Parathyroid adenoma (tissue), 2 donors: ENCODE data around the gene MORC4.

Experiments used
- H2AFZ ChIP-seq: fragments of 300-600 bp; sonication (generic); one replicate; pipeline ENCODE4 v1.7.0; 2017; ENCODE audit warnings: antibody characterized with exemption, mild to moderate bottlenecking
- H3K27ac ChIP-seq: fragments of 300-600 bp; sonication (generic); one replicate; pipeline ENCODE4 v1.7.0; 2017
- H3K27me3 ChIP-seq: fragments of 300-600 bp; sonication (generic); one replicate; pipeline ENCODE4 v1.7.0; 2017; ENCODE audit warnings: low read length; ENCODE audit not compliant: control insufficient read depth, insufficient read depth
- H3K36me3 ChIP-seq: fragments of 300-600 bp; sonication (generic); one replicate; pipeline ENCODE4 v1.7.0; 2017; ENCODE audit warnings: low read length; ENCODE audit not compliant: control insufficient read depth, insufficient read depth
- H3K4me1 ChIP-seq: fragments of 300-600 bp; sonication (generic); one replicate; pipeline ENCODE4 v1.7.0; 2017; ENCODE audit warnings: control low read depth
- H3K4me2 ChIP-seq: fragments of 300-600 bp; sonication (generic); one replicate; pipeline ENCODE4 v1.7.0; 2017; ENCODE audit warnings: low read length
- H3K4me3 ChIP-seq: fragments of 300-600 bp; sonication (generic); one replicate; pipeline ENCODE4 v1.7.0; 2017; ENCODE audit warnings: low read depth, low read length
- H3K79me2 ChIP-seq: fragments of 300-600 bp; sonication (generic); one replicate; pipeline ENCODE4 v1.7.0; 2017; ENCODE audit warnings: control low read depth
- H3K9ac ChIP-seq: fragments of 300-600 bp; sonication (generic); one replicate; pipeline ENCODE4 v1.7.0; 2017; ENCODE audit warnings: mild to moderate bottlenecking
- H3K9me3 ChIP-seq: fragments of 300-600 bp; sonication (generic); one replicate; pipeline ENCODE4 v1.7.0; 2017; ENCODE audit warnings: low read length; ENCODE audit not compliant: control insufficient read depth
- TF ChIP-seq, protein P1 (sequence below): fragments of 300-600 bp; sonication (generic); IDR thresholded peaks from one replicate; pipeline ENCODE4 v1.7.0; 2017; ENCODE audit warnings: antibody characterized with exemption, mild to moderate bottlenecking
- donor health status: primary hyperparathyroidism.

MORC4 gene

DNA sequence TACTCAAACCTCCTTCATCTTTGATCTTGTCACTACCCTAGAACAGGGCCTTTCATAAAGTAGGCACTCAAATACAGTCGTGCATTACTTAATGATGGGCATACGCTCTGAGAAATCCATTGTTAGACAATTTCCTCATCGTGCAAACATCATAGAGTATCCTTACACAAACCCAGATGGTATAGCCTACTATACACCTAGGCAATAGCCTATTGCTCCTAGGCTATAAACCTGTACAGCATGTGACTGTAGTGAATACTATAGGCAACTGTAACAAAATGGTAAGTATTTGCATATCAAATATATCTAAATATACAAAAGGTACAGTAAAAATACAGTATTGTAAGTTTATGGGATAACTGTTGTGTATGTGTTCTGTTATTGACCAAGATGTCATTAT is 47.9 kb downstream of the MORC4 start:
- Histone ChIP-seq H3K9me3 (no peaks in the 10 kb centered on the region), H3K79me2 (no peaks in the 10 kb centered on the region), H3K4me3 (no peak overlapping the region), H3K27ac (no peak overlapping the region), H3K4me2 (no peak overlapping the region), H3K27me3 (no peaks in the 10 kb centered on the region), H3K9ac (no peak overlapping the region), H2AFZ (no peak overlapping the region), H3K36me3 (no peaks in the 10 kb centered on the region), H3K4me1 (peaks cover 4% of the 10 kb centered on the region)
- TF ChIP-seq, protein P1, sequence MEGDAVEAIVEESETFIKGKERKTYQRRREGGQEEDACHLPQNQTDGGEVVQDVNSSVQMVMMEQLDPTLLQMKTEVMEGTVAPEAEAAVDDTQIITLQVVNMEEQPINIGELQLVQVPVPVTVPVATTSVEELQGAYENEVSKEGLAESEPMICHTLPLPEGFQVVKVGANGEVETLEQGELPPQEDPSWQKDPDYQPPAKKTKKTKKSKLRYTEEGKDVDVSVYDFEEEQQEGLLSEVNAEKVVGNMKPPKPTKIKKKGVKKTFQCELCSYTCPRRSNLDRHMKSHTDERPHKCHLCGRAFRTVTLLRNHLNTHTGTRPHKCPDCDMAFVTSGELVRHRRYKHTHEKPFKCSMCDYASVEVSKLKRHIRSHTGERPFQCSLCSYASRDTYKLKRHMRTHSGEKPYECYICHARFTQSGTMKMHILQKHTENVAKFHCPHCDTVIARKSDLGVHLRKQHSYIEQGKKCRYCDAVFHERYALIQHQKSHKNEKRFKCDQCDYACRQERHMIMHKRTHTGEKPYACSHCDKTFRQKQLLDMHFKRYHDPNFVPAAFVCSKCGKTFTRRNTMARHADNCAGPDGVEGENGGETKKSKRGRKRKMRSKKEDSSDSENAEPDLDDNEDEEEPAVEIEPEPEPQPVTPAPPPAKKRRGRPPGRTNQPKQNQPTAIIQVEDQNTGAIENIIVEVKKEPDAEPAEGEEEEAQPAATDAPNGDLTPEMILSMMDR: no peak

- no peak overlapping the region for H3K4me2 ChIP-seq
- no peak overlapping the region for H3K27ac ChIP-seq
- no peaks in the 10 kb centered on the region for H3K36me3 ChIP-seq
- peaks cover 4% of the 10 kb centered on the region for H3K4me1 ChIP-seq
- no peaks in the 10 kb centered on the region for H3K27me3 ChIP-seq
- no peaks in the 10 kb centered on the region for H3K79me2 ChIP-seq
- no peak overlapping the region for H3K9ac ChIP-seq
- no peak overlapping the region for H2AFZ ChIP-seq
- no peaks in the 10 kb centered on the region for H3K9me3 ChIP-seq
- TF ChIP-seq, protein P1: no peak
- no peak overlapping the region for H3K4me3 ChIP-seq
Measured at GRCh38 chrX:106951230-106951629, 48.8 kb downstream of the MORC4 start.

- H3K4me1 ChIP-seq: no peaks in the 10 kb centered on the region
- H2AFZ ChIP-seq: no peak overlapping the region
- H3K79me2 ChIP-seq: no peaks in the 10 kb centered on the region
- H3K27me3 ChIP-seq: no peaks in the 10 kb centered on the region
- H3K9me3 ChIP-seq: no peaks in the 10 kb centered on the region
- H3K27ac ChIP-seq: no peak overlapping the region
- H3K4me3 ChIP-seq: no peak overlapping the region
- H3K4me2 ChIP-seq: no peak overlapping the region
- H3K9ac ChIP-seq: no peak overlapping the region
- TF ChIP-seq, protein P1: no peak
- H3K36me3 ChIP-seq: no peaks in the 10 kb centered on the region
Measured at GRCh38 chrX:106950381-106950780, 49.6 kb downstream of the MORC4 start.

DNA sequence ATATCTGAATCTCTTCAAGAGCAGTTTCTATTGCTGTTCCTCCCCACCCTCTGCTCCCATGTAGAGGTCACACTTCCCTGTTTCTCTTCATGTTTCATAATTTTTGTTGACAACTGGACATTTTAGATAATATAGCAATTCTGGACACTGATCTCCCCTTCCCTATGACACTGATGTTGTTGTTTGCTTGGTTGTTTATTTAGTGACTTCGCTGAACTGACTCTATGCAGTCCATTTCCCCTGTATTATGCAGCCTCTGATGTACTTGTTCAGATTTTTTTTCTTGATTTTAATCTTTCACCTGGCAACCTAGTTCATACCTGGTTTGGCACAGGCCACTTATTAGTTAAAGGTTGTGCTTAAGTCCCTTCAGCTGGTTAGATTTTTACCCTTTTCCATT is 50.6 kb downstream of the MORC4 start:
- no peaks in the 10 kb centered on the region for H3K27me3 ChIP-seq

DNA sequence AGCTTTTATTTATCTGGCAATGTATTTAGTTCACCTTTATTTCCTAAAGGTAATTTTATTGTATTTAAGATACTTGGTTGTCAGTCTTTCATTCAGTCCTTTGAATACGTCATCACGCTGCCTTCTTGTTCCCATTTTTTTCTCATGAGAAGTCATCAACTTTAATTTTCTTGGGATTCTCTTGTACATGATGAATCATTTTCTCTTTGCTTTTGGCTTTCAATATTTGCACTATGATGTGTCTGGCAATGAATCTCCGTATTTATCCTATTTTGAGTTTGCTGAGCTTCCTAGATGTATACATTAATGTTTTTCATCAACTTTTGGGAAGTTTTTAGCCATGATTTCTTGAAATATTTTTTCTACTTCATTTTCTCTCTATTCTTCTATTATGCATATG is 51.4 kb downstream of the MORC4 start:
- Histone ChIP-seq H3K4me2 (no peak overlapping the region), H3K4me3 (no peak overlapping the region), H2AFZ (no peak overlapping the region), H3K36me3 (no peaks in the 10 kb centered on the region), H3K27me3 (no peaks in the 10 kb centered on the region), H3K27ac (no peak overlapping the region), H3K79me2 (no peaks in the 10 kb centered on the region), H3K9ac (no peak overlapping the region), H3K4me1 (no peaks in the 10 kb centered on the region), H3K9me3 (no peaks in the 10 kb centered on the region)
- TF ChIP-seq, protein P1: no peak

More for the DNA sequence above, 50.6 kb downstream of the MORC4 start:
- Histone ChIP-seq H3K4me2 (no peak overlapping the region), H3K4me1 (no peaks in the 10 kb centered on the region), H3K79me2 (no peaks in the 10 kb centered on the region), H2AFZ (no peak overlapping the region), H3K9me3 (no peaks in the 10 kb centered on the region), H3K4me3 (no peak overlapping the region), H3K36me3 (no peaks in the 10 kb centered on the region), H3K9ac (no peak overlapping the region), H3K27ac (no peak overlapping the region)
- TF ChIP-seq, protein P1: no peak
